ENCODE data around the gene CCR9.
A peak's percentile ranks its signal among the peaks of the same experiment; 100 is the strongest.
"Not testable (repeated sequence)": the region's sequence is repeated elsewhere in the genome, so short reads cannot be mapped to it uniquely, and the experiment has no call there.

CCR9 gene
- total RNA-seq = 0 to 0.19 (median 0.05) reads per million in 18 experiments

GRCh38 chr3:45885979-45886705 is at the start of gene CCR9:
CCR9 (plus strand) TSS chr3:45886543; CDS start chr3:45894934, 8,391 bp downstream.
- DNase-seq = no peak

- DNase-seq = no peak
Observed at GRCh38 chr3:45838466-45838865, 47.9 kb upstream of the CCR9 start.

GRCh38 chr3:45841420-45841756 is 45.0 kb upstream of the CCR9 start:
- peak; percentile 32 to 46 for DNase-seq

GRCh38 chr3:45841757-45842491 is 44.4 kb upstream of the CCR9 start, which contains the start of gene LZTFL1:
LZTFL1 (minus strand) TSS chr3:45842119; CDS start chr3:45841991, 128 bp downstream.
- peak; percentile 99 for DNase-seq

- no peak for DNase-seq
Observed at GRCh38 chr3:45842851-45843625, 43.3 kb upstream of the CCR9 start.

GRCh38 chr3:45844616-45845015 is 41.7 kb upstream of the CCR9 start:
- peak in 1 of 2 donors; percentile 13 for DNase-seq

- no peak for DNase-seq
Observed at GRCh38 chr3:45848392-45848791, 38.0 kb upstream of the CCR9 start.

- no peak for DNase-seq
Observed at GRCh38 chr3:45852828-45853227, 33.5 kb upstream of the CCR9 start.

- DNase-seq = not testable (repeated sequence)
Observed at GRCh38 chr3:45856323-45856722, 30.0 kb upstream of the CCR9 start.

- DNase-seq = not testable (repeated sequence)
Observed at GRCh38 chr3:45857024-45857423, 29.3 kb upstream of the CCR9 start.

GRCh38 chr3:45858809-45859543 is 27.4 kb upstream of the CCR9 start:
- DNase-seq = peak in 1 of 2 donors; percentile 36

GRCh38 chr3:45860481-45860880 is 25.9 kb upstream of the CCR9 start:
- no peak for DNase-seq

GRCh38 chr3:45861043-45861719 is 25.2 kb upstream of the CCR9 start:
- DNase-seq = no peak

GRCh38 chr3:45864760-45865519 is 21.4 kb upstream of the CCR9 start:
- no peak for DNase-seq

- peak; percentile 3 to 45 for DNase-seq
Observed at GRCh38 chr3:45865563-45865962, 20.8 kb upstream of the CCR9 start.

- no peak for DNase-seq
Observed at GRCh38 chr3:45868213-45868612, 18.1 kb upstream of the CCR9 start.

GRCh38 chr3:45868650-45869049 is 17.7 kb upstream of the CCR9 start:
- DNase-seq = no peak

GRCh38 chr3:45869638-45870037 is 16.7 kb upstream of the CCR9 start:
- no peak for DNase-seq

GRCh38 chr3:45870099-45870498 is 16.2 kb upstream of the CCR9 start:
- DNase-seq = no peak

GRCh38 chr3:45871780-45872179 is 14.6 kb upstream of the CCR9 start:
- no peak for DNase-seq

GRCh38 chr3:45872569-45872968 is 13.8 kb upstream of the CCR9 start:
- no peak for DNase-seq

Measured in inflammatory macrophage (primary cell).